NCI-H1417 (cell line): ENCODE results near the gene FAM221A.
A peak's percentile ranks its signal among the peaks of the same experiment; 100 is the strongest.
"Not testable (repeated sequence)": the region's sequence is repeated elsewhere in the genome, so short reads cannot be mapped to it uniquely, and the experiment has no call there.

Experiments used
- DNase-seq, 3 experiments: peaks; one replicate each; lab custom pipeline; 2025; lab: John Stamatoyannopoulos, UW

The FAM221A gene, protein sequence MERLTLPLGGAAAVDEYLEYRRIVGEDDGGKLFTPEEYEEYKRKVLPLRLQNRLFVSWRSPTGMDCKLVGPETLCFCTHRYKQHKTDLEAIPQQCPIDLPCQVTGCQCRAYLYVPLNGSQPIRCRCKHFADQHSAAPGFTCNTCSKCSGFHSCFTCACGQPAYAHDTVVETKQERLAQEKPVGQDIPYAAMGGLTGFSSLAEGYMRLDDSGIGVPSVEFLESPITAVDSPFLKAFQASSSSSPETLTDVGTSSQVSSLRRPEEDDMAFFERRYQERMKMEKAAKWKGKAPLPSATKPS

DNA sequence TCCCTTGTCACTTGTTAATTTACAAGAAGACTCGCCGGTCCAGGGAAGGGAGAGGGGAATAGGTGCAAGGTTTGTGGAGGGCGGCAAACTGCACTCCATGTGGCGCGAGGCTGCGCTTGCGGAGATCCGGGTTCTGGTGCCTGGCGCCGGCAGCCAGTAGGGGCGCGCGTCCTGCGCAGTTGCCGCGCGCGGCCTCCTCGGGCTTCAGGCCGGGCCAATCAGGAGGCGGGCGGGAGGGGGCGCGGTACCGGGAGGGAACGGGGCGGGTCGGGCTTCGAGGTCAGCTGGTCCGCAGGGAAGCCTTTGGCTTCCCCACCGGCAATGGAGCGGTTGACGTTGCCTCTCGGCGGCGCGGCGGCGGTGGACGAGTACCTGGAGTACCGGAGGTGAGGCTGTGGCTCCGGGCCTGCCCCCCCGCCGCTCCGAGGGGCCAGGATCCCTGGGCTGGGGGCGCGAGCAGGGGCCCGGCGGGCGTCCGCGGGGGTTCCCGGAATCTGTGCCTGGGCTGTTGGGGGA lies at the start of gene FAM221A:
Gene FAM221A, plus strand, starts transcription at position 302 of the 516 bp plus-strand sequence. Its CDS starts 20 bp downstream, at position 322.
- DNase-seq: peak; percentile 71 to 96 (median 94)

DNA sequence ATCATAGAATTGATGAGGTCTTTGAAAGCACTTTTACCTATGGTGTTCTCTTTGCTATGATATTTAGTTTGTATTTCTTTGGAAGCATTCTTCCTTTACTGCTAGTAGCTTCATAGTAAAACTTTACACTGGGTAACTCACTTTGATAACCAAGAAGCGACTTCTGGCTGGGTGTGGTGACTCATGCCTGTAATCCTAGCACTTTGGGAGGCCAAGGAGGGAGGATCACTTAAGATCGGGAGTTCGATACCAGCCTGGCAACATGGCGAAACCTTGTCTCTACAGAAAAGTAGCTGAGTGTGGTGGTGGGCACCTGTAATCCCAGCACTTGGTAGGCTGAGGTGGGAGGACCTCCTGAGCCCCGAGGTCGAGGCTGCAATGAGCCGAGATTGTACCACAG lies 46.6 kb upstream of the FAM221A start:
- DNase-seq: no peak

DNA sequence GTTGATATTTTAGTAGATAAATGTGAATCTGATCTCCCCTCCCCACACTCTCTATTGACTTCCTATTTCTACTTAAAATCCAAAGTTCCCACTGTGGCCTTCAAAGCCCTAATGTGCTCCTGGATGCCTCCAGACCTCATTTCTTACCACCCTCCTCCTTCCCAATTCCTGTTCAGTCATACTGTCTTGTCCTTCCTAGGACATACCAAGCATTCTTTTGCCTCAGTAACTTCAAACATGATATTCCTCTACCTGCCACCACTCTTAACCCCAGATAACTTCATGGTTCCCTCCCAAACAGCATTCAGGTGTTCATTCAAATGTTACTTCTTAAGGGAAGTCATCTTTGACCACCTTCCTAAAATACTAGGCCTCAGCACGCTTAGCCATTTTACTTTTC lies 34.2 kb upstream of the FAM221A start:
- DNase-seq: no peak

DNA sequence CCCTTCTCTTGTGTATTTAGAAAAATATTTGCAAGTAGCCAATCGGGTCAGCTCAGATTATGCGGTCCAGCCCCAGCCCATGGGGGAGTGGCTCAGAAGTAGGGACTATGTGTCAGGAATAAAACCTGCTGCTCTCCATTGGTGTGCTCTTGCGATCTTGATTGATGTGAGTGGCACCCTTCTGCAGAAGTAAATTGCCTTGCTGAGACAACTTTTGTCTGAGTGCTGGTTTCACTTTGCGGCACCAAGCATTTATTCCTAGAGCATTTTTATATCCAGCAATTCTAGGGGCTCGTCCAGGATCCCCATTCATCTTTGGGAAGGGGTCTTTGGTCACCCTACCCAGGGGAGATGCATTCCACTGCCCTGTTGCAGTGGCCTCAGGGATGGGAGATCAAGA lies 26.1 kb upstream of the FAM221A start:
- no peak for DNase-seq

DNA sequence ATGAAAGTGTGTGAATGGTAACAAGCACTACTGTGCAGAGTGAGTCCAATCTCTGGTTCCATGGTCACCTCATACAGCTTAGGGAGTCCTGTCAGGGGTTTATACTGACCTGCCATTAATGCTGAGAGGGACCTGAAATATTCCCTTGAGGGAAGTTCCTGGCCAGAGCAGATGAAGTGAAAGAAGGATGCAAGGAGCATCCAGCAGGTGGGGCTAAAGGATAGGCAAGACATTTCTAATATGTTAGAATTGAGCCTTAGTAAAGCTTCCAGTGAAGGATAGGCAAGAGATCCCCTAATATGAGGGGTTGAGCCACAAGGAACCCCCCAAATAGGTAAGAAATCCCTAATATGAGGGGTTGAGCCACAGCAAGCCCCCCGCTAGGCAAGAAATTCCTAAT lies 25.5 kb upstream of the FAM221A start:
- no peak for DNase-seq

DNA sequence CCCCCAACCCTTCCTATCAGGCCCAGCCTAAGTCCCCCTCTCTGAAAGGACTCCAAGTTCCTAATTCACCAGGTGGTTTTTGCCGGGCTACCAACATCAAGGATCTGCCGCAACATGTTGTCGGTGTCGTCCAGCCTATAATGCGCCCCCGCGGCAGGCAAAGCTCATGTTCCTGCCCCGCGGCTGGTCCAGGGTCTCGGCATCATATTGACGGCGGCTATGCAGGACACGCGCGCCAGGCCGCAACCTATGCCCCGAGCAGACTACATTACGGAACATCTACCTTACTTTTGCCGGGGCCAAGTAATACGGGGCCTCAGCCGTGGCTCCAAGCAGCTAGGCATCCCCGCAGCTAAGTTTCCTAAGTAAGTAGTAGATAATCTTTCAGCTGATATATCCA lies 24.6 kb upstream of the FAM221A start:
- no peak for DNase-seq

DNA sequence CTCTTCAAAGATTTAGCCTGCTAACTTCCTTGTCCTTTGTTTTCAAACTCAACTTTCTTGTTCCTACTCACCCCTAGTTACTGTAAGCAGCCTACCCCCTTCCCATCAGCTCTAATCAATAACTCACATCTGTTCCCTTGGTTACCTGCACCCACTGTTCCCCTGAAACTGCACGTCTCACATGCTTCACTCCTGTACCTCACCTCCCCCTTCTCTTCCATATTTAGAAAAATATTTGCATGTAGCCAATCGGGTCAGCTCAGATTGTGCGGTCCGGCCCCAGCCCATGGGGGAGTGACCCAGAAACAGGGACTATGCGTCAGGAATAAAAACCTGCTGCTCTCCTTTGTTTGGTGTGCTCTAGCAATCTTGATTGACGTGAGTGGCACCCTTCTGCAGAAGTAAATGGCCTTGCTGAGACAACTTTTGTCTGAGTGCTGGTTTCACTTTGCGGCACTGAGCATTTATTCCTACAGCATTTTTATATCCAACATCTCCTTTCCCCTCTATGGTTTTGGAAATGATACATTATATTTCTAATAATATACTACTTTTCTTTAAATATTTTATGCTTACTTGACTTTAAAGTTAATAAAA lies 21.1 kb upstream of the FAM221A start:
- no peak for DNase-seq

DNA sequence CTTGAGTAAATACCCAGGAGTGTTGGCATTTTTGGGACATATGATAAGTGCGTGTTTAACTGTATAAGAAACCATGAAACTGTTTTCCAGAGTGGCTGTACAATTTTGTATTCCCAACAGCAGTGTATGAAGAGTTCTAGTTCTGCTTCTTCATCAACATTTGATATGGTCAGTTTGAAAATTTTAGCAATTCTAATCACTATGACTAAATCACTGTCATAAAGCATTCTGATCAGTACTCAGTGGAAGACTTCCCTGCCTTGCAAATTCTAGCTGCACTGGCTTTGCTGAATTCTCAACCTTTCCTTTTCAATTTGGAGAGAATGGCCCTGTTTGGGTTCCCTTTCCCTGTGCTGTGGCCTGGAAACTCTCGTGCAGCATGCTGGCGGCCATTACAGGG lies 18.6 kb upstream of the FAM221A start:
- no peak for DNase-seq

DNA sequence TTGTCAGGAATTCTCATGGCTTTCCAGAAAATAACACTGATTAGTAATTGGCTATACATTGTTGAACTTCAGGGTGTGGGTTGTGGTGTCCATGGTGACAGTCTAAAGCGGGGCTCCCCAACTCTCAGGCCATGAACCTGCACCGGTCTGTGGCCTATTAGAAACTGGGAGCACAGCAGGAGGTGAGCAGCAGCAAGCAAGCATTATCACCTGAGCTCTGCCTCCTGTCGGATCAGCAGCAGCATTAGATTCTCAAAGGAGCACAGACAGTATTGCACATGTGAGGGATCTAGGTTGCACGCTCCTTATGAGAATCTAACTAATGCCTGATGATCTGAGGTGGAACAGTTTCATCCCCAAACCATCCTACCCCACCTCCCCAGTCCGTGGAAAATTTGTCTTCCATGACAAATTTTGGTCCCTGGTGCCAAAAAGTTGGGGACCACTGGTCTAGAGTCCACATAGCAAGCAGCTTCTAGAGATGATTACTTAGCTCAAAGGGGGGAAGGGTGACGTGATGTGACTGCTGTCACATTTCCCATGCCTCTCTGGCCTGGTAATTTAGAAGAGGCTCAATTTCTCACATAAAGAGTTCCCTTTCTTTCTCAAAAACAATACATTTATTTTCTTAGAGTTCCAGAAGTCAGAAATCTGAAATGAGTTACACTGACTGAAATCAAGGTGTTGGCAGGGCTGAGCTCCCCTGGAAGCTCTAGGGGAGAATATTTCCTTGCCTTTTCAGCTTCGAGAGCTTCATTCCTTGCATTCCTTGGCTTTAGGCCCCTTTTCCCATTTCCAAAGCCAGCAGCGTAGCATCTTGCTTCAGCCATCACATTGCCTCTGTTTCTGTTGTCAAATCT lies 17.6 kb upstream of the FAM221A start:
- no peak for DNase-seq

DNA sequence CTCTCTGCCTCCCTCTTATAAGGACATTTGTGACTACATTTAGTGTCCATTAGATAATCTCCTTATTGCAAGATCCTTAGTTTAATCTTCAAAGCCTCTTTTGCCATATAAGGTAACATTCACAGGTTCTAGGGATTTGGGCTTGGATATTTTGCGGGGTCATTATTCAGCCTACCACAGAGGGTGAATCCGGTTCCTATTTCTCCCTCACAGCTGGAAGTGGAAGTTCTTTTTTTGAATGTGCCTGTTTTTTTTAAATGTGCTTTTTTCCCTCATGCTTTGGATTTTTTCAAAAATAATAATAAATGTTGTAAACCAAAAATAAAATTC lies 17.1 kb upstream of the FAM221A start:
- no peak for DNase-seq

DNA sequence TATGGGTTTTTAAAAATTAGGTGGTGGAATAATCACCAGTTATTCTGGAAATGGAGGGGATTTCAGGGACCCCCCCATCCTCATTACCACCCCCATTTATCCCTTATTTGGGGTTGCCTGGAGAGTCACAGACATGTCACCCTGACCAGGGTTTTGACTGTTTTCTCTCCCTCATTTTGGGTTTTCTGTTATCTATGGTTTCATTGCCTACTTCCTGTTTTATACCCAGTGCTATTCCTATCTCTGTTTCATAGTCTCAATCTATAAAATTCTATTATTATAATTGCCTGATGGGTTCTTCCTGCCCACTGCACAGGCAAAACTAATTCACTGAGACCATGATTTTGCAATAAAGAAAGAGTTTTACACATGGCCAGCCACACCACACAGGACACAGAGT lies 15.9 kb upstream of the FAM221A start:
- DNase-seq: no peak

DNA sequence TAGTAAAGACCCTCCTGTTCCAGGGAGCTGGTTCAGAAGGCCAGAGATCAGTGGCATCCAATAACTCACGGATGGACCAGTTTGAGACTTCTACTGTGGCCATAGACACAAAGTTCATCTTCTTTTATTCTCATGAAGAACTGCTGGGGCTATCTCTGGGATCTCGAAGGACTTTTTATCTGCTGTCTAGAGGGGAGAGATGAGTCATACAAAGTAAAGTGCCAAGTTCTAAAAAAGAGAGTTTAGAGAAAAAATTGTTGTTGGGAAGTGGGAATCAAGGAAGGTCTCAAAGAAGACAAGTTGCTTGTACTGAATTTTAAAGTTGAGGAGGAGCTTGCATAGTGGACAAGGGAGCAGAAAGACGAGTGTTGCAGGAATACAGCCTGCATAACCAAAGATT lies 8.0 kb upstream of the FAM221A start:
- no peak for DNase-seq

DNA sequence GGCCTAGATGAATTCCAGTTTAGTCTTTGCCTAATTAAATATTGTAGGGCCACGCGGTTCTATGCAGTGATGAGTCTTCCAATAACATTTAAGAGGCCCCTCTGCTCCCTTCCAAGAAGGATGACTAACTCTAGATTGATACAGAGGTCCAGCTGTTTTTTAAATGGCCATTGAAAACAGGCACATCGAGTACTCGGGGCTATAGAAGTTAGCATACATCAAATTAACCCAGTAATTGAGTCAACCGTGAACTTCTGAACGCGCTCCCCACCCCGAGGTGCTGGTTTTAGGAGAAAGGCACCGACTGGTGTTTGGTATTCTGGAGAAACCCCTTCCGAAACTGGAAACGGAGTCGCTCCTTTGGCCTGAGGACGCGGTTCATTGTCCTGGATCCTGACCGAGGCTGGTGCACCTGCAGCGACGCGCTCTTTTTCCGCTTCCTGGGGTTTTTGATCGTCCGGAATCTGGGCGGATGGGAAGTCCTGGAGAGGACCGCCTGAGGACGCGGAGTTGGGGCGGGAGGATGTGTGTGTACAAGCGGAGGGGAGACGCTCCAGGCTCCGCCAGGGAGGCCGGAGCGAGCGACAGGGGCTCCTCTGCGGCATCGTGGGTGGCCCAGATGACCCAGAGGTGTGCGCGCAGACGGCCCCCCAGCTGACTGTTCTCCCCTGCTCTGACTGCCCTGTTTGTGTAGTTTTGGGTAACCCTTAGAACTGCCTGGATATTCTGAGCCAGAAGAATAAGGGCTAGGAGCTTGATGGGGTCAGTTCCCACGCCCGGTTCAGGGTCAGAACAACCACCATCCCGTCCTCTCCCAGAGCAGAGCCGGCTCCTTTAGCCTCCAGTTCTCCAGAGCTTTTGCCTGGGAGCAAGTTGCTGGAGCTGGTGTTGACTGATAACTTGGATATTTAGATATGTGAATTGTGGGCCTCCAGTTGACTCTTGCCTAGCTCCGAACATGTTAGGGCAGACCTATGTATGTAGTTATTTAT lies 711 bp downstream of the FAM221A start:
- peak; percentile 46 to 96 (median 94) for DNase-seq

DNA sequence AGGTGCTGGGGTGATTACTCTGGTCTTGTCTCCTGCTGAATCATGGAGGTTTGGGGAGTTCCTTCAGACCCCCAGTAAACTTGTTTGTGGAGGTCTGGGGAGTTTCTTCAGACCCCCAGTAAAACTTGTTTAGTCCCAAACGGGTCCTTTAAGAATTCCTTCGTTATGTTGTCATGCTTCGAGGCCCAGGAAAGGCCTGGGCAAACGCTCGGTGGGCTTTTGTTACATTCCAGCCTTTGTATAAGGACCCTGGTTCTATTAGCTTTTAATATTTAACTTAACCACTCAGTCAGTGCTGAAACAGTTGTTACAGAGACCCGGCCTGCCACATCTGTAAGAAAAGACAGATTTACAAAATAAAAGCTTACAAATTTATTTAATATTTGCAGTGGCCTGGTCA lies 4.0 kb downstream of the FAM221A start:
- DNase-seq: not testable (repeated sequence)

DNA sequence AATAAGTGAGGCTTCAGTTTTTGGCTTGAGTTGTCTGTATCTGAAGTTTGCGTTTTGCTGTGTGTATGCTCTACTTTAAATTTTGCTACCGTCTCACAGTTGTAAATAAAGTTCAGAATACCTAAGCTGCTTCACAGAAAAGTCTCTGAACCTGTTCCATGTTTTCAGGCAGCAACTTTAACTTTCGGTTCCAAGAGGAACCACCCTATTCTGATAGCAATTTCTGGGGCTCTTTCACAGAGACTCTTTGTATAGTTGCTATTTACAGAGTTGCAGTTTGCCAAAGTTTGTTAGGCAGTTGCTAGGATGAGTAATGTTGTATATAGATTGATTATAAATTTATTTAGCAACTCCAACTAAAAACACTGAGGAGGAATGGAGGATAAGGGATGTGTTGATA lies 5.7 kb downstream of the FAM221A start:
- no peak for DNase-seq

DNA sequence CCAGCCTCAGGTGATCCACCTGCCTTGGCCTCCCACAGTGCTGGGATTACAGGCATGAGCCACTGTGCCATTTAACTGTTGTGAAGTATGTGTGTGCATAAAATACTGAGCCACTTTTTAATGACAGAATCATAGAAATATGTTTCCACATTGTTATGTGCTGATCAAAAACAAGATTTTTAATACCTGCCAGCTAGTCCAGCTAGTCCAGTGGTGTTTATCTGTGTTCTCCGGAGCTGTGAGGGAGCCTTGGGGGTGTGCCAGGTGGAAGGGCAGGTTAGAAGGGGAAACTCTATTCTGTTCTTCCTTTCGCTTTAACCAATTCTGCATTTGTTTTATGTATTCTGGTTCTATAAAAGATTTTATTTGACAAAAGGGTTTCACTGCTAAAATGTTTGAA lies 7.0 kb downstream of the FAM221A start:
- no peak for DNase-seq

DNA sequence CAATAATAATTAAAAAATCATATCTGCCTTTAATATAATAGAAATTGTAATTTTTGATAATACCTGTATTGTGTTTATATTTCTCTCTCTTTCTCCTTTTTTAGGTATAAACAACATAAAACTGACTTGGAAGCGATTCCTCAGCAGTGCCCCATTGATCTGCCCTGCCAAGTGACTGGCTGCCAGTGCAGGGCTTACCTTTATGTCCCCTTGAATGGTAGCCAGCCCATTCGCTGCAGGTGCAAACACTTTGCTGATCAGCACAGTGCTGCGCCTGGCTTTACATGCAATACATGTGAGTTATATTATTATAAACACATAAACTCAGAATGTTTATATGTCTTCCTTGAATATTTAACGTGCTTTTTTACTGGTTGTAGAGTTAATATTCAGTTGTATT lies 9.2 kb downstream of the FAM221A start:
- DNase-seq: no peak

DNA sequence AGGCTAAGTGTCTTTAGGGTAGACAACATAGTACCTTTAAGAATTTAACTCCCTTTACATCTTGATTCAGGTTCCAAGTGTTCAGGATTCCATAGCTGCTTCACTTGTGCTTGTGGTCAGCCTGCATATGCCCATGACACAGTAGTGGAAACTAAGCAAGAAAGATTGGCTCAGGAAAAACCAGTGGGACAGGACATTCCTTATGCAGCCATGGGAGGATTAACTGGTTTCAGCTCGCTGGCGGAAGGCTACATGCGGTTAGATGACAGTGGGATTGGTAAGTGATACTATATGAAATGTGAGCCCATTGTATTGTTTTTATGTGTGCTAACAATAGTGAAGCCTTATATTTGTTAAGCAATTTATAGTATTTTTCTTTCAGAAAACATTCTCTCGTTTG lies 11.3 kb downstream of the FAM221A start:
- DNase-seq: no peak

DNA sequence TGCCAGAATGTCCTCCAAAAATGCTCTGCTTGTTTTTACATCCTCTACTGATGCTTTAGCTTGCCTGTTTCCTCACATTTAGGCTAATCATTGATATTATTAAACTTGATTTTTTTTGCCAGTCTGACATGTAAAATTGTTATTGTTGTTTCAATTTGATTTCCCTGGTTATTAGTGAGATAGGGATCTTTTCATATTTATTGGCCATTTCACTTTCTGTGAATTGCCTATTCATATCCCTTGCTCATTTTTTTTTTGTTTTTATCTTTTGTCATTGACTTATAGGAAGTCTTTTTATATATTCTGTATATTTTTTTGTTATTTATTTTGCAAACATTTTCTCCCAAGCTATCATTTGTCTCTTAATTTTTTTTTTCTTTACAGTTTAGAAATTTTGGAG lies 13.2 kb downstream of the FAM221A start:
- no peak for DNase-seq

DNA sequence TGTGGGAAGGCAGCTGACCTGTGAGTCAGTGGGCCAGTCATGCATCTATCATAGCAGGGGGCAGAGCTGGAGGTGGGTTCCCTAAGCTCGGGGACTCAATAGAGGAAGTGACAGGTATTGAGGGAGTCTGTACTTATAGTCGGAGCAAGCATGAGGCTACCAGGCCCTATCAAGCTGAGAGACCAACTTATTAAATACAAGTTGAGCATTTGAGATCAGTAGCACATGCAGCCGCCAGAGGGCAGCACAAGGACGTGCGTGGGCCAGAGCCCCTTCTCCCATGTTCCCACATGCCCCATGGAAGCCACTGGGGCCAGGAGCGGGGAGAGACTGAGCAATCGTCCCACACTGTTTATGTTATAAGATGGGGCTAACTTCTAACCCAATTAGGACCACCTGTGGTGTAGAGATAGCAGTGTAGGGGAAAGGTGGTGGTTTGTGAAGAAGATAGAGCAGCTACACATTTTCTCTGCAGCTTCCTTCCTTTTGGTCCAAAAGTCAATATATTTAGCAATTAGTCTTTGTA lies 17.0 kb downstream of the FAM221A start:
- DNase-seq: peak in 2 of 3 experiments; percentile 12 to 42

DNA sequence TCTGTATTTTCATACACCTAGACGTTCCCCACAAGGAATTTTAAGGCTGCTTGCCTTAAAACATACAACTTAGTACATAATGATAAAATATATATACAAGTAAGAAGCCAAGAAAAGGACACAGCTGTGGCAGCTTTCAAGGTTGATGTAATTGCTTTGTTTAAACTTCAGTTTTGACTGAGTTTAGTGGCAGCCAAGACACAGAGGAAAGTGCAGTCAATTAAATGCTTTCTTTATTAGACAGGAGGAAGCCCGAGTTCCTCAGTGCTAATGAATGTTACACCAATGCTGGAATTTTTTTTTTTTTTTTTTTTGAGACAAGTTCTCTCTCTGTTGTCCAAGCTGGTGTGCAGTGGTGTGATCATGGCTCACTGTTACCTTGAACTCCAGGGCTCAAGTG lies 18.8 kb downstream of the FAM221A start:
- DNase-seq: no peak
